Hepatocyte (in vitro differentiated cells): Measurements from ENCODE around the gene PDE1C. TPM values are rescaled to one million over a fixed set of nuclear protein-coding genes. Genes with fewer than 3 reads are reported as not detected.
A peak's percentile ranks its signal among the peaks of the same experiment; 100 is the strongest.

ENCODE experiments used
- DNase-seq: peaks from one replicate; pipeline ENCODE4 v3.0.0-alpha.2; 2016; ENCODE audit warnings: low spot score
- H2AFZ ChIP-seq: fragments of 200-600 bp; sonication (generic); 2 replicates; pipeline ENCODE4 v1.6.0; 2016; ENCODE audit warnings: antibody characterized with exemption, mild to moderate bottlenecking
- H3K27ac ChIP-seq: fragments of 200-600 bp; sonication (generic); 2 replicates; pipeline ENCODE4 v1.5.1; 2016; ENCODE audit warnings: mild to moderate bottlenecking
- H3K27me3 ChIP-seq: fragments of 200-600 bp; sonication (generic); 2 replicates; pipeline ENCODE4 v1.6.1; 2016
- H3K36me3 ChIP-seq: fragments of 200-600 bp; sonication (generic); replicated peaks from 2 replicates; pipeline ENCODE4 v1.5.1; 2016; ENCODE audit warnings: low read depth; ENCODE audit not compliant: insufficient read depth
- H3K4me1 ChIP-seq: fragments of 200-600 bp; sonication (generic); 2 replicates; pipeline ENCODE4 v1.5.1; 2016; ENCODE audit warnings: mild to moderate bottlenecking, moderate library complexity; ENCODE audit not compliant: insufficient read depth
- H3K4me2 ChIP-seq: fragments of 200-600 bp; sonication (generic); 2 replicates; pipeline ENCODE4 v1.6.0; 2016
- H3K4me3 ChIP-seq: fragments of 200-600 bp; sonication (generic); 2 replicates; pipeline ENCODE4 v1.5.1; 2016; ENCODE audit warnings: mild to moderate bottlenecking
- H3K79me2 ChIP-seq: fragments of 200-600 bp; sonication (generic); 2 replicates; pipeline ENCODE4 v1.6.0; 2017; ENCODE audit warnings: mild to moderate bottlenecking
- H3K9me2 ChIP-seq: fragments of 200-600 bp; sonication (generic); replicated peaks from 2 replicates; pipeline ENCODE4 v1.6.0; 2017; ENCODE audit warnings: mild to moderate bottlenecking; ENCODE audit not compliant: insufficient read depth
- H3K9me3 ChIP-seq: fragments of 200-600 bp; sonication (generic); 2 replicates; pipeline ENCODE4 v1.5.1; 2016; ENCODE audit warnings: low read depth, mild to moderate bottlenecking
- H4K20me1 ChIP-seq: fragments of 200-600 bp; sonication (generic); 2 replicates; pipeline ENCODE4 v1.6.0; 2016; ENCODE audit warnings: mild to moderate bottlenecking; ENCODE audit not compliant: insufficient read depth, poor library complexity, severe bottlenecking
- EZH2 ChIP-seq: fragments of 200-600 bp; sonication (generic); IDR thresholded peaks from 2 replicates; pipeline ENCODE4 v1.6.1; 2016; ENCODE audit warnings: antibody characterized with exemption, mild to moderate bottlenecking, borderline replicate concordance
- EZH2phosphoT487 ChIP-seq: fragments of 200-600 bp; sonication (generic); IDR thresholded peaks from one replicate; pipeline ENCODE4 v1.6.1; 2018; ENCODE audit warnings: antibody characterized with exemption, mild to moderate bottlenecking, low read depth, moderate library complexity; ENCODE audit not compliant: unreplicated experiment, severe bottlenecking
- WGBS: methylation state at CpG from one replicate; pipeline ENCODE4 v1.1.6; 2016; ENCODE audit warnings: low lambda C conversion rate; ENCODE audit errors: missing lambda C conversion rate; 5-methylcytosine and 5-hydroxymethylcytosine counted together
- polyA plus RNA-seq: library from polyadenylated mRNA; unstranded; fragments of >200 nt; fragmentation: Nextera tagmentation; extraction: Ambion mirVana; gene quantifications from 2 replicates; pipeline ENCODE4 v1.2.1, GENCODE V29; 2016
- total RNA-seq: library from RNA; depleted of rRNA; stranded (reverse); fragments of >200 nt; gene quantifications from 2 replicates; pipeline ENCODE4 v1.2.3, GENCODE V29; 2014
- TF ChIP-seq, protein P1 (sequence below): fragments of 200-600 bp; sonication (generic); IDR thresholded peaks from 2 replicates; pipeline ENCODE4 v1.5.1; 2016; ENCODE audit warnings: antibody characterized with exemption, mild to moderate bottlenecking; ENCODE audit not compliant: poor library complexity

PDE1C gene
- total and polyA plus RNA-seq, 2 experiments from 2014 or later: 1.8 to 5.0 TPM

DNA sequence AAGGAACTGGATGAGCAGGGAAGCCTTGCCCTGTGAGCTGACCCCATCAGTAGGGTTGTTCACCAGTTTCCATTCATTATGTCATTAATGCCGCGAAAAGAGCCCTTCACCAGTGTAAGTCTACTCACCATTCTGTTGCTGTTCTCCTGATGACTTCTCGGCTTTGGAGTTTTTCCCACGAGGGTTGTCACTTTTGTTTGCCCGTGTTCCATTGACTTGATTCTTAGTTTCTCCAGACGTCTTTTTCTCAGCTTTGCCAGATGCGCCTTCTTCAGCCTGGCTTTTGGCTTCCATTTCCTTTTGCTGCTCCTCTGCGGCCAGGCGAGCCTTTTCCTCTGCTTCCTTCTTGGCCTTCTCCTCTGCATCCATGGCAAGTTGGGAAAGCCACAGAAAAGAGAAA lies 254.4 kb downstream of the PDE1C start:
- Histone ChIP-seq H3K4me1 (no peaks in the 10 kb centered on the region), H3K4me3 (no peak overlapping the region), H3K27me3 (no peaks in the 10 kb centered on the region), H3K9me2 (no peaks in the 10 kb centered on the region), H3K4me2 (no peak overlapping the region), H3K27ac (no peak overlapping the region), H2AFZ (no peak overlapping the region), H3K36me3 (no peaks in the 10 kb centered on the region), H3K9me3 (no peaks in the 10 kb centered on the region), H3K79me2 (no peaks in the 10 kb centered on the region), H4K20me1 (no peaks in the 10 kb centered on the region)
- no peak for DNase-seq
- WGBS: 91% methylated on average over 9 of the region's 9 CpGs
- TF ChIP-seq, protein P1, sequence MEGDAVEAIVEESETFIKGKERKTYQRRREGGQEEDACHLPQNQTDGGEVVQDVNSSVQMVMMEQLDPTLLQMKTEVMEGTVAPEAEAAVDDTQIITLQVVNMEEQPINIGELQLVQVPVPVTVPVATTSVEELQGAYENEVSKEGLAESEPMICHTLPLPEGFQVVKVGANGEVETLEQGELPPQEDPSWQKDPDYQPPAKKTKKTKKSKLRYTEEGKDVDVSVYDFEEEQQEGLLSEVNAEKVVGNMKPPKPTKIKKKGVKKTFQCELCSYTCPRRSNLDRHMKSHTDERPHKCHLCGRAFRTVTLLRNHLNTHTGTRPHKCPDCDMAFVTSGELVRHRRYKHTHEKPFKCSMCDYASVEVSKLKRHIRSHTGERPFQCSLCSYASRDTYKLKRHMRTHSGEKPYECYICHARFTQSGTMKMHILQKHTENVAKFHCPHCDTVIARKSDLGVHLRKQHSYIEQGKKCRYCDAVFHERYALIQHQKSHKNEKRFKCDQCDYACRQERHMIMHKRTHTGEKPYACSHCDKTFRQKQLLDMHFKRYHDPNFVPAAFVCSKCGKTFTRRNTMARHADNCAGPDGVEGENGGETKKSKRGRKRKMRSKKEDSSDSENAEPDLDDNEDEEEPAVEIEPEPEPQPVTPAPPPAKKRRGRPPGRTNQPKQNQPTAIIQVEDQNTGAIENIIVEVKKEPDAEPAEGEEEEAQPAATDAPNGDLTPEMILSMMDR: no peak
- TF ChIP-seq EZH2phosphoT487 (no peak), EZH2 (no peak)

DNA sequence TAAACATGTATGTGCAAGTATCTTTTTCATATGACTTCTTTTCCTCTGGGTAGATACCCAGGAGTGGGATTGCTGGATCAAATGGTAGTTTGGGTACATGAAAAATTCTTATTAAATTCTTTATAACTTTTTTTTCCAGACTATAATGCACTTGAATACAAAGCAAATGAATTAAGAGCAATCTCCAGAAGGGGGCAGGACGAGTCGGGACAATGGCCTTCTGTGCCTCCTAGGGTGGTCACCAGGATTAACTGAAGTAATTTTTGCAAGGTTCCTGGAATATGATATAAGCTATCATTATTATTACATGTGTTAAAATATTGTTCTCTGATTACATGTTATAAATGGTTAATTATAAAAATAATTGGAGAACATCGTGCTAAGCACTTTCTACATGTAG lies 256.0 kb downstream of the PDE1C start:
- DNase-seq: no peak
- 84% methylated on average over 3 of the region's 3 CpGs for WGBS

DNA sequence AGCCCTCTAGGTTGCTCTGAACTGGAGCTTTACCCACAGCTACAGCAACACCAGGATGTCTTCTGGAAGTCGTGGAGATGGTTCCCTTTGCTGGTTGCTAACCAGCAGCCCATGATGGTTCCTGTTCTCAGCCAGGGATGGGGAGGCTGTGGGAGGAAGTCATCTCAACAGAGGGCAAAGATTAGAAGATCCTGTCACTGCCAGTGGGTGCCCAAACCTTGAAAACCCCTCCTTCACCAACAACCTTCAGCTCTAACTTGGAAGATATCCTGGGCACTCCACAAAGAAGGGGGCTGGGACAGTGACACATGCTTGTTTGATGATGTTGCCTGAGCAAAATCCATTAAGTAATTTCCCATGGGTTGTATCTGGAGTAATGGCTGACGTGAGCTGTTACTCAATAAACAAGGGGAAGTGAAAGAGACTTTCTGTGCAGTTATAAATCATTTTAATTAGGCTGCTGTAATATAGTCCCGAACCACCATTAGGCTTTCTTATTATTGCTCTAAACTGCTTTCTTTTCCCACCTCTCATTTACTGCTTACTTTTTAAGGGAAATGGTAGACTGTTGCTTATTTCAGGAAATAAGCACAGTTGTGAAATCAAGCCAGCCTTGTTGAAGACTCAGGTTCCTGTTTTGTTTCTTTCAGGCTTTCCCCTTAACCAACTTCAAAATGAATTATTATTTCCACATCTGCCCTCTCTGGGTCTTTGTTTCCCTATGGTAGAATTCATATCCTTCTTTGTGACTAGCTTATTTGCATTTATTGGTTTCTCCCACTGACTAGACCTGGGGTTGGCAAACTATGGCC lies 258.4 kb downstream of the PDE1C start:
- Histone ChIP-seq H3K79me2 (no peaks in the 10 kb centered on the region), H3K9me3 (no peaks in the 10 kb centered on the region), H4K20me1 (no peaks in the 10 kb centered on the region), H3K9me2 (no peaks in the 10 kb centered on the region), H3K36me3 (no peaks in the 10 kb centered on the region), H3K27me3 (no peaks in the 10 kb centered on the region), H3K4me2 (no peak overlapping the region), H3K4me1 (no peaks in the 10 kb centered on the region), H2AFZ (no peak overlapping the region), H3K27ac (no peak overlapping the region), H3K4me3 (no peak overlapping the region)
- no peak for DNase-seq
- 55% methylated on average over 3 of the region's 3 CpGs for WGBS
- TF ChIP-seq EZH2 (no peak), EZH2phosphoT487 (no peak)
- TF ChIP-seq, protein P1: no peak

More for the DNA sequence above, 256.0 kb downstream of the PDE1C start:
- H3K36me3 ChIP-seq: no peaks in the 10 kb centered on the region
- H4K20me1 ChIP-seq: no peaks in the 10 kb centered on the region
- H3K4me3 ChIP-seq: no peak overlapping the region
- H3K4me1 ChIP-seq: no peaks in the 10 kb centered on the region
- no peak overlapping the region for H2AFZ ChIP-seq
- no peak for TF ChIP-seq EZH2phosphoT487
- TF ChIP-seq, protein P1: peak; percentile 40
- no peak for TF ChIP-seq EZH2
- no peaks in the 10 kb centered on the region for H3K27me3 ChIP-seq
- H3K79me2 ChIP-seq: no peaks in the 10 kb centered on the region
- no peaks in the 10 kb centered on the region for H3K9me3 ChIP-seq
- no peak overlapping the region for H3K27ac ChIP-seq
- no peak overlapping the region for H3K4me2 ChIP-seq
- H3K9me2 ChIP-seq: no peaks in the 10 kb centered on the region
